HG02798 (cell line): ENCODE data around the gene KCNJ1.

Source experiments
- ATAC-seq: cut with Tn5 transposase; IDR thresholded peaks from one replicate; pipeline ENCODE4 v1.9.1; 2021; ENCODE audit warnings: mild to moderate bottlenecking; ENCODE audit not compliant: unreplicated experiment, poor library complexity

KCNJ1 gene

DNA sequence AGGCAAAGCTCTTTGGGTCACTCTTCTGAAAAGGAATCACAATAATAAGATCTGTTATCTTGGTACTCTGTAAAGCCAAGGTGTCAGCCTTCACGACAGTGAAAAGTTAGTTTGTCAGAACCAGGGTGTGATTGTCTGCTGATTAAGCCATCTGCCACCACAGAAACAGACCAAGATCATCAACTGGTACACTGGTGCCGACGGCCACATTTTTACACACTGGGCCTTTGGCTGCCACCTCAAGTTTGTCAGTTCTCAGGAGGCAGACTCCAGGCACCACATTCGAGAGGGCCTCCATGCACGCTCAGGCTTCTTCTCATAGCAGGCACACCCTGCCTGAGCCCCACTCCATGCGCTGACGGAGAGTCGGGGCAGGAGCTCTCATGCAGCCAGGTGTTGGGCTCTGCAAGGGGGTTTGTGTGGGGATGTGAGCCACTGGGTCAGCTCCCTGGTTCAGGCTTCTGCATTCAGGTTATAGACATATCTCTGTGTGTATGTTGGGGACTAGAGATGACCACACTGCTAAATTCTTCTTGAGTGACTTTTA, 66.2 kb downstream of the KCNJ1 start:
- ATAC-seq, result no peak

- ATAC-seq, result peak; percentile 97
Observed at GRCh38 chr11:128796270-128796669, 70.8 kb downstream of the KCNJ1 start.

DNA sequence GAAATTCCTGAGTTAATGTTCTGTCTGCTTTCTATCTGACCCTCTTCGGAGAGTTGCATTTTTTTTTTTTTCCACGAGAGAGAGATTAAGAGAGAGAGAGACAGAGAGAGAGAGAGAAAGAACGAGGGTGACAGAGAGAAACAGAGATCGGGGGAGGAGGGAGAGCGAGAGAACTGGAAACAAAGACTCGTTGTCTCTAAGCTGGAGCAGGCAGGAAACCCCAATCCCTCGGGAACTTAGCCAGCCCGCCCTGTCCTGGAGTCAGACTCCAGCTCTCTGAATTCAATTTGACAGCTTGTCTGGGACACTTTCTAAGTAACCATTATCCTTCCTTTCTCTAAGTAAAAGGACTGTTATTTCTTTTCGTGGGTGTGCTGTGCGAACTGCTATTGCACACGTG, 76.9 kb downstream of the KCNJ1 start:
- ATAC-seq, result no peak

DNA sequence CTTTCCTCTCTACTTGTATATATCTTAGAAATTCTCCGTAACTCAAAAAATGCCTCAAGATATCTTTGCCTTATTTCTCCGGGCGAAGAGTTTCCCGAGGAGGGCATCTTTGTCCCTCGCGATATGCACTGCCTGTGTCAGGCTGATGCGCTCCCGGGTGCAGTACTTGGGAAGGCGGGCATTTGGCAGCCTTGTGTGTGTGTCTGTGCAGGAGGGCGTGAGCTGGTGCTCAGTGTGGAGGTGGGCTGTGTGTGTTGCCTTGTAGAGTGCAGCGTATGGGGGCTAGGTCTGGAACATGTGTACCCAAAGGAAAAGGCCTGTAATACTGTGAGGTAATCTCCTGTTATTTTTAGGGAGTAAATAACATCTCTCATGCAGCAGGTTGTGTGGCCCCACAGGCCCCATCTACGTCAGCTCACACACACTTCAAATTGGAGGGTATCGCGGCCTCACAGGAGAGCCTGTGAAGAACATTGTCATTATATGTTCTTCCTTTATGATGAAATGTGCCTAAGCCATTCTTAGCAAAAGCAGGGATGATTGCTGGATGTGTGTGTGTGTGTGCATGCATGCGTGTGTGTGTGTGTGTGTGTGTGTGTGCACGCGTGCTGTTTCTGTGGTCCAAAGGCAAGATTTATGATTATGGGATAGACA, 77.5 kb downstream of the KCNJ1 start:
- ATAC-seq, result no peak
